Heart left ventricle (tissue), 16 donors: Measurements from ENCODE around the gene SH3PXD2A. TPM values are rescaled to one million over a fixed set of nuclear protein-coding genes. Genes with fewer than 3 reads are reported as not detected.

Experiments
- ATAC-seq, 4 donors: fragments of 200-7000 bp; cut with Tn5 transposase; one replicate each; pipeline ENCODE4 v1.9.1; 2020 to 2022; ENCODE audit warnings: moderate library complexity in 4 of 4, mild to moderate bottlenecking in 3 of 4, moderate number of reproducible peaks in 1 of 4
- DNase-seq, 5 donors: peaks; one replicate each; pipeline ENCODE4 v3.0.0-alpha.2; 2020
- H3K27ac ChIP-seq, 12 donors: fragments of 200-600 bp; sonication (generic) in 4 of 12; one replicate each; pipeline versions ENCODE4 v1.5.0 to v1.8.0; 2016 to 2022; ENCODE audit warnings: mild to moderate bottlenecking in 2 of 12
- H3K27me3 ChIP-seq, 9 donors: fragments of 200-600 bp; sonication (generic) in 2 of 9; one replicate each; pipeline versions ENCODE4 v1.5.1 to v1.8.0; 2016 to 2022; ENCODE audit warnings: mild to moderate bottlenecking in 3 of 9
- H3K36me3 ChIP-seq, 9 donors: fragments of 200-600 bp; sonication (generic) in 2 of 9; one replicate each; pipeline versions ENCODE4 v1.5.0 to v1.8.0; 2018 to 2022; ENCODE audit warnings: mild to moderate bottlenecking in 2 of 9
- H3K4me1 ChIP-seq, 12 donors: fragments of 200-600 bp; sonication (generic) in 4 of 12; one replicate each; pipeline versions ENCODE4 v1.5.0 to v1.8.0; 2016 to 2022; ENCODE audit warnings: mild to moderate bottlenecking in 3 of 12
- H3K4me3 ChIP-seq, 12 donors: fragments of 200-600 bp; sonication (generic) in 4 of 12; one replicate each; pipeline versions ENCODE4 v1.5.0 to v1.8.0; 2017 to 2022; ENCODE audit warnings: mild to moderate bottlenecking in 9 of 12, moderate library complexity in 4 of 12
- H3K9me3 ChIP-seq, 12 donors: fragments of 200-600 bp; sonication (generic) in 4 of 12; one replicate each; pipeline versions ENCODE4 v1.5.0 to v1.8.0; 2016 to 2022; ENCODE audit warnings: mild to moderate bottlenecking in 1 of 12
- CTCF ChIP-seq, 12 donors: fragments of 200-600 bp; sonication (generic) in 4 of 12; IDR thresholded peaks; one replicate each; pipeline versions ENCODE4 v1.5.0 to v1.8.0; 2018 to 2022; ENCODE audit warnings: antibody characterized with exemption in 12 of 12, mild to moderate bottlenecking in 5 of 12
- POLR2A ChIP-seq, 2 donors: fragments of 450-650 bp; IDR thresholded peaks; one replicate each; pipeline ENCODE4 v1.6.1; 2017; ENCODE audit warnings: antibody characterized with exemption in 2 of 2, mild to moderate bottlenecking in 2 of 2, moderate library complexity in 2 of 2
- WGBS, 4 donors: extraction: QIAGEN DNeasy Blood & Tissue Kit in 2 of 4; methylation state at CpG; one replicate each; pipeline versions ENCODE4 v1.1.5 to v1.1.7; 2013 to 2018; 5-methylcytosine and 5-hydroxymethylcytosine counted together
- intact Hi-C, 10 donors: fragments of 100-400 bp; cut with DNase I; formaldehyde crosslinking; loops; one replicate each; pipeline versions ENCODE4 v1.11.1 to v1.14.2; 2022
- polyA plus RNA-seq, 2 donors: library from polyadenylated mRNA; stranded (reverse); fragments of 200-250 nt; gene quantifications; one replicate each; pipeline ENCODE4 v1.2.3, GENCODE V29; 2013
- total RNA-seq, 9 donors: library from RNA; depleted of rRNA in 2 of 9; stranded (reverse); fragments of >200 nt in 2 of 9; fragmentation: NEBNext Ultra II Directional in 3 of 9; extraction: Animal tissue kit (Norgen Biotek cat#: 25700) in 3 of 9; gene quantifications; one replicate each; pipeline versions ENCODE4 v1.1.0 to v1.2.4, GENCODE V29; 2016 to 2023
- donor health status: ischemic (EF 13 %, LVEDD 7.1; RV severe dilation, severe dysfunction).
- donor health status: healthy with polysubstance abuse.
- donor health status: DM: no; HTN: yes; CAD: no.
- donor health status: DM: no; HTN: no; CAD: no.
- donor health status: ischemic (EF 25% LVEDD 6.9; RV normal size, moderate dysfunction).
- donor health status: ischemic (EF 25% LVEDD 5.7; RV mildly dilated, moderate dysfunction).
- donor health status: healthy.
- donor health status: DM: yes; HTN: yes; CAD: no.
- donor health status: ischemic (EF 35%, LVEDD 5.7; RV mildly dilated, moderate dysfunction).
- donor health status: nonischemic (EF 11% LVEDD 7.7; RV severe dilation, severe dysfunction).
- donor health status: DM: yes; HTN: yes; CAD: no.
- donor health status: PGD.
- donor health status: ischemic (EF 29% LVEDD 5.4; RV normal size, mild dysfunction).
- donor health status: nonischemic (EF 23%, LVEDD 6.1; RV moderate dilation, normal function).

Gene SH3PXD2A
- total and polyA plus RNA-seq, 11 donors, result 11.8 to 43.4 (median 31.1) TPM

GRCh38 chr10:103580011-103580410 lies 275.4 kb downstream of the SH3PXD2A start:
- H3K9me3 ChIP-seq, result no peaks in the 10 kb centered on the region
- no peak overlapping the region for H3K27ac ChIP-seq
- DNase-seq (no peak), ATAC-seq (no peak)
- peaks cover 0 to 19% (median 4%) of the 10 kb centered on the region in 9 donors for H3K27me3 ChIP-seq
- H3K4me1 ChIP-seq, result peaks cover 0 to 20% (median 6%) of the 10 kb centered on the region in 12 donors
- TF ChIP-seq CTCF (IDR thresholded peaks at IDR 0.05) (no peak), POLR2A (IDR thresholded peaks at IDR 0.05) (no peak)
- no peak overlapping the region for H3K4me3 ChIP-seq
- 78 to 89% (median 80%) methylated on average over 7 of the region's 7 CpGs for WGBS, 4 donors
- intact Hi-C loops, result no loop called here
- no peaks in the 10 kb centered on the region for H3K36me3 ChIP-seq

- TF ChIP-seq CTCF (IDR thresholded peaks at IDR 0.05) (no peak), POLR2A (IDR thresholded peaks at IDR 0.05) (no peak)
- peak in 1 of 5 donors; percentile 13 for DNase-seq
- peaks cover 0 to 12% (median 6%) of the 10 kb centered on the region in 12 donors for H3K4me1 ChIP-seq
- no peak overlapping the region for H3K27ac ChIP-seq
- H3K27me3 ChIP-seq, result peaks cover 0 to 9% (median 0%) of the 10 kb centered on the region in 9 donors
- no peak overlapping the region for H3K4me3 ChIP-seq
- no peaks in the 10 kb centered on the region for H3K9me3 ChIP-seq
- 74 to 85% (median 78%) methylated on average over 10 to 15 of the region's 15 CpGs for WGBS, 4 donors
- no peaks in the 10 kb centered on the region for H3K36me3 ChIP-seq
- intact Hi-C loops, result loop anchor here in 2 of 10 donors (2.0 to 10.0 kb wide), 2 partner anchors 20 to 144 kb away; no protein-coding TSS in a partner anchor
- ATAC-seq, result no peak
Observed at GRCh38 chr10:103578782-103579382, 276.5 kb downstream of the SH3PXD2A start.

- DNase-seq (peak in 1 of 5 donors; percentile 9), ATAC-seq (no peak)
- Histone ChIP-seq H3K36me3 (no peaks in the 10 kb centered on the region), H3K4me1 (peaks cover 0 to 12% (median 6%) of the 10 kb centered on the region in 12 donors), H3K4me3 (no peak overlapping the region), H3K9me3 (no peaks in the 10 kb centered on the region), H3K27ac (no peak overlapping the region), H3K27me3 (peaks cover 0 to 3% (median 0%) of the 10 kb centered on the region in 9 donors)
- intact Hi-C loops, result loop anchor here in 1 of 10 donors (10.0 kb wide), 1 partner anchor 142 kb away; no protein-coding TSS in a partner anchor
- WGBS, 4 donors, result 74 to 84% (median 77%) methylated on average over 2 of the region's 2 CpGs
- TF ChIP-seq CTCF (IDR thresholded peaks at IDR 0.05), result no peak
Observed at GRCh38 chr10:103576862-103577261, 278.5 kb downstream of the SH3PXD2A start.

- Histone ChIP-seq H3K4me3 (no peak overlapping the region), H3K9me3 (no peaks in the 10 kb centered on the region), H3K36me3 (no peaks in the 10 kb centered on the region), H3K27me3 (peaks cover 0 to 3% (median 0%) of the 10 kb centered on the region in 9 donors), H3K4me1 (peaks cover 0 to 10% (median 6%) of the 10 kb centered on the region in 12 donors), H3K27ac (no peak overlapping the region)
- TF ChIP-seq CTCF (IDR thresholded peaks at IDR 0.05), result no peak
- TF ChIP-seq POLR2A (IDR thresholded peaks at IDR 0.05), result no peak
- ATAC-seq, result no peak
- DNase-seq, result no peak
- WGBS, 4 donors, result 96 to 100% (median 98%) methylated on average over 1 of the region's 1 CpG
- intact Hi-C loops, result loop anchor here in 1 of 10 donors (10.0 kb wide), 1 partner anchor 141 kb away; no protein-coding TSS in a partner anchor
Observed at GRCh38 chr10:103576076-103576471, 279.3 kb downstream of the SH3PXD2A start.
